8988T (cell line): Measurements from ENCODE around the gene KRT32.
"Not testable (repeated sequence)": the region's sequence is repeated elsewhere in the genome, so short reads cannot be mapped to it uniquely, and the experiment has no call there.

Experiments used
- DNase-seq: peaks from one replicate; pipeline ENCODE4 v3.0.0; 2011

Gene KRT32

DNA sequence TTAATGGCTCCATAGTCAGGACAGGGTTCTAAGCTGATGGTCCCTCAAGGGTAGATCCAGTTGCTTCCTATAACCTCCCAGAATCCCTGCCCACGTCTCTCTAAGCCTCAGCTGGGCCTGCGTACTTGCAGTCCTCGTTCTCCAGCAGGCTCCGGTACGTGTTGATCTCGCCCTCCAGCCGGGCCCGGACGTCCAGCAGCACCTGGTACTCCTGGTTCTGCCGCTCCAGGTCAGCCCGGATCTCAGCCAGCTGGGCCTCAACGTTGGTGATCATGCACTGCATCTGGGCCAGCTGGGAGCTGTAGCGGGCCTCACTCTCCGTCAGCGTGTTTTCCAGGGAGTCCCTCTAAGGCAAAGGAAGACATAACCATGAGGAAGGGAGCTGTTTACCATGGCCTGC, 4.5 kb downstream of the KRT32 start:
- no peak for DNase-seq

- DNase-seq: no peak
Measured at GRCh38 chr17:41457676-41458075, 9.5 kb downstream of the KRT32 start.

- no peak for DNase-seq
Measured at GRCh38 chr17:41456204-41456603, 11.0 kb downstream of the KRT32 start.

DNA sequence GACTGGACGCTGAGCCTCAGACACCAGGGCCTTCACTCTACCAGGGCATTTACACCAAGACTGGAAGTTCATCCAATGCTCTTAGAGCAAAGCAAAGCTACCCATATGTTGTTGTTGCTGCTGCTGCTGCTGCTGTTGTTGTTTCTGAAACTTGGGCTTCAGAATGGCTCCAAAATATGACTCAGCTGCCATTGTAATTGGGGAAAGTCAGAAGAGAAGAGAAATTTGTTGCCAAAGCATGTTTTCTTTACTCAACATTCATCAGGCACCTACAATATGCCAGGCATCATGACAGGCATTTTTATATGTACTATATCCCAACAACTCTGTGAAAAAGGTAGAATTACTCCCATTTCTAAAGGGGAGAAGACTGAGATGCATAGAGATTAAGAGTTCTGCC, 11.9 kb downstream of the KRT32 start:
- no peak for DNase-seq

- DNase-seq: no peak
Measured at GRCh38 chr17:41453066-41453465, 14.1 kb downstream of the KRT32 start.

DNA sequence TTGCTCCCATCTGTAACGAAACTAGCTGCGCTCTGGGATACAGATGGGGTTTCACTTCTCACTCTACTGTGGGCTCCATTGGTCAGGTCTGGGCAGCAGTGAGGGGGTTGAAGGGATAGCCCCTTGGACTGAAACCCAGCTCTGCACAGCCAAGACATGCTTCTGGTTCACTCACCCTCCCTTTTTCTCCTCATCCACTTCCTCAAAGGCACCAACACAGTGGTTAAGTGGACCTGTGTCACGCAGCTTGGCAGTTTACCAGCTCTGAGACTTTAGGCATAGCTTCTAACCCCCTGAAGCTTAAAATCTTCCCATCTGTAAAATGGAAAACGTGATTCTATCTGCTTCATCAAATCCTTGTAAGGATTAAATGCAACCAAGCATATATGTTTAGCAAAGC, 14.9 kb downstream of the KRT32 start:
- no peak for DNase-seq

DNA sequence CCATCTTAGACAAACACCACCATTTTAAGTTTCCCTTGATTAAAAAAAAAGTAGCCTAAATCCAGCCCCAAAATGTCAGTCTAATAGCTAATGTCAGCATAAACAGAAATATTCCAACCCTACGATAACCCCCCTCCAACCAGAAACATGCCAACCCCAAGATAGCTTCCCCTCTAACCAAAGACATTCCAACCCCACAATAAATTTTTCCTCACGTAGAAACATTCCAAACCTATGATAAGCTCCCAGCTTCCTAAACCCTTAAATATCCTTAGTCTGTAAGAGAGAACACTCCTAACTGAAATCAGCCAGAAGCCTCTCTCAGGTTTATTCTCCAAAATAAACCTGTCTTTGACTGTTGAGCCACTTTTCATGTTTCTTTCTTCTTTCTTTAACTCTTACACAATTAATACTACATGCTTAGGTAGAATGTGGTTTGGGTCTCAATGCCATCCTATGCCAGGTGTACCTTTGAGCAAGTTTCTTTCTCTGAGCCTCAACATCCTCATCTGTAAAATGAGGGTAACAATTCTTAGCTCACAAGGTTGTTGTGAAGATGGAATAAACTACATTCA, 15.9 kb downstream of the KRT32 start:
- DNase-seq: no peak

- DNase-seq: no peak
Measured at GRCh38 chr17:41449008-41449407, 18.2 kb downstream of the KRT32 start.

GRCh38 chr17:41448506-41448905, 18.7 kb downstream of the KRT32 start:
- no peak for DNase-seq

- no peak for DNase-seq
Measured at GRCh38 chr17:41446806-41447205, 20.4 kb downstream of the KRT32 start.

- no peak for DNase-seq
Measured at GRCh38 chr17:41444640-41445039, 22.5 kb downstream of the KRT32 start.

GRCh38 chr17:41444186-41444585, 23.0 kb downstream of the KRT32 start:
- DNase-seq: no peak

DNA sequence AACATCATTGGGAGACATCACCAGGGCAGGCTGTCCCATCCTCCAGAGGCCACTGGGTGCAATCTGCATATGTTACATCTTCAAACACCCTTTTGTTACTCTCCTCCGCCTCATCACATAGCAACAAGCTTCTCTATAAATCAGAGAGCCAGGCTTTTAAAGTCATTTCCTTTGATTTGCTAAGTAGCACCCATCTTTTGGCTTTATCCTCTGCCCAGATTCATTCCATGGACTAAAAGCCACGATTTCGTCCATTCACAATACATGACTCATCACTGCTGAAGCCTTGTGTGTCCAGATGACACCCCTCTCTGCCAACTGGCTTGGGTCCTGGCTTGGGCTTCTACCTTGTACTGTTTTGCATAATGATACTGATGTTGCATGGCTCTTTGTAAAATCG, 24.4 kb downstream of the KRT32 start:
- no peak for DNase-seq

GRCh38 chr17:41440531-41441033, 26.6 kb downstream of the KRT32 start, which contains the start of gene KRT38:
KRT38 (minus strand) TSS chr17:41440983; CDS start chr17:41440921, 62 bp downstream.
- no peak for DNase-seq

DNA sequence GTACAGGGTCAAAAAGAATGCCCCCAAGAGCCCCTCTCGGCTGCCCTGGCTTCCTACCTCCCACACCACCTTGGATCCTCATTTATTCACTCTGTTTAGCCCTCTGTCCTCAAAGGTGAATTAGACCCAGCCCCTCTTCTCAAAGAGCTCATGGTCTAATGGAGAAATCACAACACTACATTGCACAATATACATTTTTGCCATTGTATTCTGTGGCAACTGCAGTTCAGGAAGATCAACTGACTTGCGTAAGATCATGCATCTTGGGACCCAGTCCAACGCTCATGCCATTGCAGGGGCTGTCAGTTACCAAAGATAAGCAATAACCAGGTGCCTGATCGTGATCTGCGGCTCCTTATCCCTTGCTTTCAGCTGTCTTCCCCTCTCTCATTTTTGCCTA, 27.8 kb downstream of the KRT32 start:
- DNase-seq: no peak

DNA sequence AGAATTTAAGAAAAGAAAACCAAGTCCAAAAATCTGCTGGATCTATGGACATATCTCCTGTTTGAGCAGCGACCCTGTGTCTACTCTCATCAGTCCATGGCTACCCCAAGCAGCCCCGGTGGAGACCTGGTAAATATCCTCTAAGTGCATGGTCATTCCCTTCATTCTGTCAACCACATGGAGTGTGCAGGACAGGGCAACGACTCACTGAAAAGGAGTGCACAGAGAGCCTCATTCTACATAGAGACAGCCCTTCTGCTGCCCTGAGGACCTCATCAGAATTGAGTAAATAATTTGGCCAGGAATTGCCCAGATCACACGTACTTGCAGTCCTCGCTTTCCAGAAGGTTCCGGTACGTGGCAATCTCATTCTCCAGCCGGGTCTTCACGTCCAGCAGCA, 29.4 kb downstream of the KRT32 start:
- no peak for DNase-seq

DNA sequence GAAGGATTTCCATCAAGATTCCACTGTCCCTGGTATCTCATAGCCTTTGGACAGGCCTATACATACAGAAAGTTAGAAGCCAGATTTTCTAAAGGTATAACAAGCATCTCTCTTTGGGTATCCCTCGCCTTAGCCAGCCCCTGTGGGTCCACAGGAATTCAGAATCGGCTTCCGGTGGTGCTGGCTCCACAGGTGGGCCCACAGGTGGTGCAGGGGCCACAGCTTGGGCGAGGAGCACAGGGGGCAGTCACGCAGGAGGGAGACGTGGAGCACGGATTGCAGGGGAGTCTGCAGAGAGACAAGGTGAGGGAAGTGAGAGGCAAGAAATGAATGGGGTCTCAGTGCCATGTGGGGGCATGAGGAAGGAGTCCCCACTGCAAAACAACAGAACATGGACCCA, 29.9 kb downstream of the KRT32 start:
- DNase-seq: no peak

- no peak for DNase-seq
Measured at GRCh38 chr17:41434415-41434814, 32.8 kb downstream of the KRT32 start.

DNA sequence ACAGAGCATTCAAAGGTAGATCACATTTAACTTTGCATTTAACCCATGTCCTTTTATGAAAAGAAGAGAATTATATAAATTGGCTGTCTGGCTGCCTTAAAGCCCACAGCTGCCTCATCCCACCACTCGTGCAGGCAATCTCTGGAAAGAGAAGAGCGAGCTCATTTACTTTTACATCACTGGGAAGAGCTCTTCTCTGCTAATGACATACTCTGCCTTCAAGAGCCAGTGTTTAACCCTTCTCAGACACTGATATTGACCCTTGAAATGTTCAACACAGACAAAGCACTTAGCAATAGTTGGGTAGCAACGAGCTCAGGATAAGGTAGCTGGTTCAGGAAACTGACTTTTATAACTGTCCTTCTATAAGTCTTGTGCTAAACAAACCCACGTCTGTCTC, 33.2 kb downstream of the KRT32 start:
- no peak for DNase-seq

DNA sequence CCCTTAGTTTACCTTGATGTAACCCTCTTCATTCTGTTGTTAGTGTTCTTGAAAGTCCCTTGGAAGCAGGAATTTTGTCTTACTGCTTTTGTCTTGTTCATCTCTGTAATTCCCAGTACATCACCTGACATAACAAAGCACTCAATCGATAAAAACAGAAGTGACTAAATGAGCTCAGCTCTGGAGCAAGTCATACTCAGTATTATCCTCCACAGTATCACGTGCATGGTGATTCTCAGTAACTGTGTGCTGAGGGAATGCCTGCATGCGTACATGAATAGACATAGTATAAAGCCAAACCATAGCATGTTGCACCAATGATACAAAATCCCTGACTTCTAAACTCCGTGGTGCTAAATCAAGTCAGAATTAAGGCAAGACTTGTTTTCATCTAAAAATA, 33.6 kb downstream of the KRT32 start:
- DNase-seq: no peak

DNA sequence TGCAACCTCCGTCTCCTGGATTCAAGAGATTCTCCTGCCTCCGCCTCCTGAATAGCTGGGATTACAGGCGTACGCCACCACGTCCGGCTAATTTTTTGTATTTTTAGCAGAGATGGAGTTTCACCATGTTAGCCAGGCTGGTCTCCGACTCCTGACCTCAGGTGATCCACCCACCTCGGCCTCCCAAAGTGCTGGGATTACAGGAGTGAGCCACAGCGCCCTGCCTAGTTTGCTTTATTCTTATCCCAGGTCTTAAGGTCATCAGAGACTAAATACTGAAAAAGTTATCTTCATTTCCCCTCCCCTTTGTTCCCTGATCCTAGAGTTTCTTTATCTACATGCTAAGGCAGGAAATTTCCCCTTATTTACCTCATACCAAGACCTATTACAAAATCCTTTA, 36.8 kb downstream of the KRT32 start:
- not testable (repeated sequence) for DNase-seq

- DNase-seq: no peak
Measured at GRCh38 chr17:41429667-41430066, 37.5 kb downstream of the KRT32 start.

- no peak for DNase-seq
Measured at GRCh38 chr17:41428591-41429291, 38.4 kb downstream of the KRT32 start.

- DNase-seq: no peak
Measured at GRCh38 chr17:41424111-41424635, 43.0 kb downstream of the KRT32 start, which contains the start of gene KRT37. KRT37 (minus strand) TSS chr17:41424585; CDS start chr17:41424523, 62 bp downstream.
